GM12874 (cell line): ENCODE data around the gene SLC6A6.

Experiments
- TF ChIP-seq, protein P1 (sequence below): IDR thresholded peaks from 2 replicates; pipeline ENCODE4 v1.5.1; 2011; ENCODE audit warnings: low read depth, mild to moderate bottlenecking, control low read depth, low read length, moderate library complexity; ENCODE audit not compliant: insufficient read depth

Gene SLC6A6

DNA sequence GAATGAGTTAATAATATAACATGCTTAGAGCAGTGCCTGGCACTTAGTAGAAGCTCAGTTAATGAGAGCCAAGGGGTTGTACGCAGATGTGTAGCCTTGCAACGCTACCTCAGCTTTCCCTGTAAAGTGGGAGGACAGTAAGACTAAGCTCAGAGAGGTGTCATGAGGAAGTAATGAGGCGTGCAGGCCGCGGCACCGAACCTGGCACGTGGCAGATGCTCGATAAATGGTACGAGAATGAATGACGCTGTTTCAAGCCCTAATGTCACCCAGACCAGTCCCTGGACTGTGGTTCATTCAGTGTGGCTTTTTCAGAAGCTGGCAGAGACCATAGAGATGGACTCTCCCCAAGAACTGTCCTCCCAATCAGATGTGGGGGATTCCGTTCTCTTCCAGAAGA, 116.5 kb downstream of the SLC6A6 start:
- TF ChIP-seq, protein P1, sequence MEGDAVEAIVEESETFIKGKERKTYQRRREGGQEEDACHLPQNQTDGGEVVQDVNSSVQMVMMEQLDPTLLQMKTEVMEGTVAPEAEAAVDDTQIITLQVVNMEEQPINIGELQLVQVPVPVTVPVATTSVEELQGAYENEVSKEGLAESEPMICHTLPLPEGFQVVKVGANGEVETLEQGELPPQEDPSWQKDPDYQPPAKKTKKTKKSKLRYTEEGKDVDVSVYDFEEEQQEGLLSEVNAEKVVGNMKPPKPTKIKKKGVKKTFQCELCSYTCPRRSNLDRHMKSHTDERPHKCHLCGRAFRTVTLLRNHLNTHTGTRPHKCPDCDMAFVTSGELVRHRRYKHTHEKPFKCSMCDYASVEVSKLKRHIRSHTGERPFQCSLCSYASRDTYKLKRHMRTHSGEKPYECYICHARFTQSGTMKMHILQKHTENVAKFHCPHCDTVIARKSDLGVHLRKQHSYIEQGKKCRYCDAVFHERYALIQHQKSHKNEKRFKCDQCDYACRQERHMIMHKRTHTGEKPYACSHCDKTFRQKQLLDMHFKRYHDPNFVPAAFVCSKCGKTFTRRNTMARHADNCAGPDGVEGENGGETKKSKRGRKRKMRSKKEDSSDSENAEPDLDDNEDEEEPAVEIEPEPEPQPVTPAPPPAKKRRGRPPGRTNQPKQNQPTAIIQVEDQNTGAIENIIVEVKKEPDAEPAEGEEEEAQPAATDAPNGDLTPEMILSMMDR: no peak

GRCh38 chr3:14519406-14519805, 117.0 kb downstream of the SLC6A6 start:
- TF ChIP-seq, protein P1: no peak

DNA sequence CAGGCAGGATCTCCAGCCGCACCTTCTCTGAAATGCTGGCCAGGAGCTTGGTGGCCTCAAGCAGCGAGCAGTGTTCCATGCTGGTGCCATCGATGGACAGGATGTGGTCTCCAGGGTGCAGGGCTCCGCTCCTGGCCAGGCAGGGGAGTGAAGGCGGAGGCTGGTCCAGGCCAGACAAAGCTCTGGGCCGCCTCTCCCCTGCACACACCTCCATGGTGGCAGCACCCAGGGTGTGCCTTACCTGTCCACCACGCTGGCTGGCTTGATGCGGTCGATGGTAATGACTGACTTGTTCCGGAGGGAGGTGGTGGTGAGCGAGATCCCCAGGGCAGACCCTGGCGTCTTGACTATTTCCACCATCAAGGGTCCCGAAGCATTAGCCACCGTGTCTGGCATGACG, 117.7 kb downstream of the SLC6A6 start:
- TF ChIP-seq, protein P1: no peak

- TF ChIP-seq, protein P1: no peak
These were observed 118.6 kb downstream of the SLC6A6 start for GRCh38 chr3:14520967-14521366.

GRCh38 chr3:14521611-14522010, 119.2 kb downstream of the SLC6A6 start:
- TF ChIP-seq, protein P1: no peak

DNA sequence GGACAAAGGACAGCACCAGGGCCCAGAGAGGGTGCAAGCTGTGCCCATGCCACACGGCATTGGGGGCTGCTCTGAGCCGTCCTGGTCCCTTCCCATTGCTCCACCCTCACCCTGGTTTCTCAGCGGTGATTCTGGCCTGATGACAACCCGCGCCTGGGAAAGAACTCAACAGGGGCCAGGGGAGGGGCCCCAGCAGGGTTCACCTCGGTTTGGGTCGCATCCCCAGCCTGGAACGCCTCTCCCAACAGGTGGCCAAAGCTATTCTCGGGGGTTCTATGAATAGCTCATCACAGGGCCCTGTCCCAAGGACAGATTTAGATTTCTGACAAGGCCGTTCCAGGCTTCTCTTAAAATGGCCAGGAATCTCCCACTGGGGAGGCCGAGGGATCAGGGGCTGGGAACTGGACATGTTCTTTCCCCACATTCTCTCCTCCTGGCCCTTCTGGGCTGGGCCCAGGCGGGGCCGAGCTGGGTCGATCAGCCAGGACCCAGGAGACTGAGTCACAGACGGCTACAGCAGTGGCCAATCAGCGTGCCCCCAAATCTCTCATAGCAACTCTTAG, 119.8 kb downstream of the SLC6A6 start:
- TF ChIP-seq, protein P1: no peak

GRCh38 chr3:14522768-14523167, 120.4 kb downstream of the SLC6A6 start:
- TF ChIP-seq, protein P1: no peak
